Hematopoietic multipotent progenitor cell treated with erythropoietin and hydrocortisone succinate and interleukin-3 and kit ligand, for 6 days (in vitro differentiated cells): ENCODE measurements around the gene NUCB1.

ENCODE experiments used
- DNase-seq: peaks from one replicate; pipeline ENCODE4 v3.0.0-alpha.2; 2015

NUCB1 gene

DNA sequence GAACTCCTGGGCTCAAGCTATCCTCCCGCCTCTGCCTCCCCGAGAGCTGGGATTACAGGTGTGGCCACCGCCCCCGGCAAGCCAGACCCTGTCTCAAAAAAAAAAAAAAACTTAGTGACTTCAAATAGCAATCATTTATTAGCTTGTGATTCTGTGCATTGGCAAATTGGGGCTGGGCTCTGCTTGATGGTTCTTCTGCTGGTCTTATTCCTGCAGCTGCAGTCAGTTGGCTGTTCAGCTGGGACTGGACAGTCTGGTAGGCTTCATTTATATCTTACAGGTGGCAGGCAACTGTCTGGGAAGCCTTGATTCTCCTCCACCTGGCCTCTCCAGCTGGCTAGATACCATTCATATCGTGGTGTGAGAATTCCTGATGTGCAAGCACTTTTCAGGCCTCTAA is 40.8 kb downstream of the NUCB1 start:
- DNase-seq: no peak

DNA sequence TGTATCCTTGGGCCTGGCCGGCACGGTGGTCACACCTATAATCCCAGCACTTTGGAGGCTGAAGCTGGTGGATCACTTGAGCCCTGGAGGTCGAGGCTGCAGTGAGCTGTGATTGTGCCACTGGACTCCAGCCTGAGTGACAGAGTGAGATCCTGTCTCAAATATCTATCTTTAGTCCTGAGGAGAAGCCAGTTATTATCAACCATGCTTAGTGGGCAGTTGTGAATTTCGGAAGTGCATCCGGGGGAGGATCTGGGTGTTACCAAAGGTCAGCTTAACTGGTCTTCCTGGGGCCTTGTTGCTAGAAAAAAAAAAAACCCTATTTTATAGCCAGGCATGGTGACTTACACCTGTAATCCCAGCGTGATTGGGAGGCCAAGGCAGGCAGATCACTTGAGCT is 43.0 kb downstream of the NUCB1 start:
- no peak for DNase-seq

GRCh38 chr19:48945415-48945814 is 45.3 kb downstream of the NUCB1 start:
- DNase-seq: no peak

DNA sequence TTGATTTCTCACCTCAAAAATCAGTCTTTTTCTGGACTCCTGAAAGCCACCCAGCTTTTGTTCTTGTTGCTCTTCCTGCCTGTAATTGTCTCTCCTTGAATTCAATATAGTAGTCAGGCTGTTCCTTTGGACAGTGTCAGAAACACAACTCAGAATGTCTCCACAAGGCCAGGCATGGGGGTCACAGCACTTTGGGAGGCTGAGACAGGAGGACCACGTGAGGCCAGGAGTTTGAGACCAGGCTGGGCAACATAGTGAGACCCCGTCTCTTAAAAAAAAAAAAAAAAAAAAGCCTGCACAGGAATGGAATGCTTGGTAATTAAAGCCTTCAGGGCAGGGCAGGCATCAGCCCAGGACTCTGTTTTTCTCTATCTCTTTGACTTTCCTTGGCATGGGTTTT is 45.7 kb downstream of the NUCB1 start:
- no peak for DNase-seq

GRCh38 chr19:48946463-48947257 is 46.5 kb downstream of the NUCB1 start:
- DNase-seq: no peak

GRCh38 chr19:48947258-48947542 is 47.1 kb downstream of the NUCB1 start:
- DNase-seq: no peak

GRCh38 chr19:48950159-48950558 is 50.0 kb downstream of the NUCB1 start:
- DNase-seq: no peak

GRCh38 chr19:48950830-48951519 is 50.9 kb downstream of the NUCB1 start:
- DNase-seq: no peak

GRCh38 chr19:48953141-48953540 is 53.0 kb downstream of the NUCB1 start:
- DNase-seq: no peak

GRCh38 chr19:48953990-48954594 is 54.0 kb downstream of the NUCB1 start:
- DNase-seq: no peak

DNA sequence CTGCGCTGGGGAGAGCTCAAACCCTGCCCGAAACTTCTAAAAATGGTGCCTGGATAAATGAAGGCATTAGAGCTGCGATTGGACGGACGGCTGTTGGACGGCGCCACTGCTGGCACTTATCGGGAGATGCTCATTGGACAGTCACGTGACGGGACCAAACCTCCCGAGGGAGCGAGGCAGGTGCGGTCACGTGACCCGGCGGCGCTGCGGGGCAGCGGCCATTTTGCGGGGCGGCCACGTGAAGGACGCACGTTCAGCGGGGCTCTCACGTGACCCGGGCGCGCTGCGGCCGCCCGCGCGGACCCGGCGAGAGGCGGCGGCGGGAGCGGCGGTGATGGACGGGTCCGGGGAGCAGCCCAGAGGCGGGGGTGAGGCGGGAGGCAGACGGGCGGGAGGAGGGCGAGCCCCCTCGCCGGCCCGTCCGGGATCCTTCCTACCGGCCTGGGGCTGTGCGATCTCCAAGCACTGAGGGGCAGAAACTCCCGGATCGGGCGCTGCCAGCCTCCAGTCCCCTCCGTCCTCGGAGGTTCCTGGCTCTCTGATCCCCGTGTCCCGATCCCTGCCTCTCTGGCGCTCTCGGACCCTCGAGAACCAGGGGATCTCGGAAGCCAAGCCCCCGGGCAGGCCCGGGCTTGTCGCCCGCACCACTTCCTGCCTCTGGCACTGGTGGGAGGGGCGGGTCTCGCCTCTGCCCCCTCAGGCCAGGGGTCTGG is 54.6 kb downstream of the NUCB1 start, which contains the start of gene BAX:
BAX (plus strand) TSS at position 281 of the 713 bp plus-strand sequence; CDS start at position 335, 54 bp downstream.
- peak; percentile 98 for DNase-seq

GRCh38 chr19:48955308-48955958 is 55.3 kb downstream of the NUCB1 start:
- no peak for DNase-seq

GRCh38 chr19:48958006-48958405 is 57.9 kb downstream of the NUCB1 start:
- DNase-seq: no peak

- DNase-seq: peak; percentile 35
Observed at GRCh38 chr19:48959341-48960239, 59.5 kb downstream of the NUCB1 start.

- DNase-seq: no peak
Observed at GRCh38 chr19:48961051-48961649, 61.0 kb downstream of the NUCB1 start.

GRCh38 chr19:48961673-48962028 is 61.5 kb downstream of the NUCB1 start:
- DNase-seq: no peak

DNA sequence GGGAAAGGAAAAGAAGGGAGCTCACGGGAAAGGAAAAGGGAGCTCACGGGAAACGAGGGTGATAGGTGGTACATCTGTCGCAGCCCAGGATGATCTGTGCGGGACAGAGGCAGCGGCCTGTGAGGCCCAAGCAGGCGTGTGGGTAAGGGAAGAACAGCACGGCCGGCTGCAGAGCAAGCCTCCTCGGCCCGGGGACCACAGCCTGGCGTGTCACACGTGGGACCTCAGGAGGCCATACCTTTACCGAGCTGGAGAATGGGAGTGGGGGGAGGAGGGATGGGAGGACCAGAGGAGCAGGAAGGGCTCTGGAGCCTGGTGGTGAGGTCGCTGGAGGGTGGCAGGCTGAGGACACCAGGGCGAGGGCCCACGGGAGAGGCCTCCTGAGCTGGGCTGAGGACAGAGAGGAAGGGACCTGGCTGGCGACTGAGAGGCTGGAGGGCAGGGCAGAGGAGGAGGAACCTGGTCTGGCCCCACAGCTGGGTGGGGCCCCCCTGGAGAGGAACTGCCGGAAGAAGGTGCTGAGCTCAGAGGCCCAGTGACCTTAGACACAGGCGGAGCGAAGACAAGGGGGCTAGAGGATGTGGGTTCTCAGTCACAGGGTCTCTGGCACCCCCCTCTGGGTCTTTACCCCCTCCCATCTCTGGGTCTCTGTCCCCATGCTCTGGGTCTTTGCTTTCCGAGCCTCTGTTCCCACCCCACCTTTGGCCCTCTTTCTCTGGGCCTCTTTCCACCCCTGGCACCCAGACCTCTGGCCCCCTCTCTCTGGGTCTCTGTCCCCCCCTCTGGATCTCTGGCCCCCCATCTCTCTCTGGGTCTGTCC is 62.1 kb downstream of the NUCB1 start:
- DNase-seq: peak; percentile 95

DNA sequence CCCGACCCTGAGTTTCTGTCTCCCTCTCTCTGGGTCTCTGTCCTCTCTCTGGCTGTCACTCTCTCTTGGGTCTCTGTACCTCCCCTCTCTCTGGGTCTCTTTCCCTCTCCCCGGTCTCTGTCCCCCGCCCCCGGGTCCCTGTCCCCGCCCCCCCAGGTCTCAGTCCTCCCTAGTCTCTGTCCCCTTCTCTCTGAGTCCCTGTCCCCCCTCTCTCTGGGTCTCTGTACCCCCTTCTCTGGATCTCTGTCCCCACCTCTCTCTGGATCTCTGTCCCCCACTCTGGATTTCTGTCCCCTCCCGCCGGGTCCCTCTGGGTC is 62.7 kb downstream of the NUCB1 start:
- no peak for DNase-seq

DNA sequence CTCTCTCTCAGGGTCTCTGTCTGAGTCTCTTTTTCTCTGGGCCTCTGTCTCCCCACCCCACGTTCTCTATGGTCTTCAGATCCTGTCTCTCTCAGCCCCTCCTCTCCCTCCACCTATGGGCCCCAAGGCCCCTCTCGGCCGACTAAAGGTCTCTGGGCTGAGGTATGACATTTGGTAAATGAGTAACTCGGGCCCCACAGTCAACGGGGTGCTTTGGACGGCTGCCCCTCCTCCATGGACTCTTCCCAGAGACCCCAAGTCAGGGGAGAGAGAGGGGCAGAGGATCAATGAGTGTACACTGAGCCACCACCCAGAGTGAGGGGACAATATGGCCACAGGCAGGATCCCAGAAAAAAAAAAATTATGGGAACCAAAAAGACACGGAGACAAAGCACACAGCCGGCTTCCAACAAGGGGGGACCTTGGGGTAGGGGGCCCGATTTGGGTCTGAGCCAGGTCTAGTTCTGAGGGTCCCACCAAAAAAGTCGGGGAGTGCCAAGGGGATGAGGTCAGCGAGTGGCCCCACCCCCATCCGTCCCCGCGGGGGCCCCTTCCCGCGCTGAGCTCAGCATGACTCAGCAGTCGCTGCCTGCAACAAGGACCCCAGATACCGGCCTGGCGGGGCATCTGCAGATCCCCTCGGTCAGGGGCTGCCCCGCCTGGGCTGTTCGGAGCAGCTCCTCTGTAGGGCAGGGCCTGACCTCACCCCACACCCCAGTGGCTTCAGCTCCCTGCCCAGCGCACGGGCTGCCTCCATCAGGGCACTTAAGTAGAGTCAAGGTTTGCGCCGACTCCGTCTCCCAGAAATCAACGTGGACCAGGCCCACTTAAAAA is 63.5 kb downstream of the NUCB1 start:
- DNase-seq: peak; percentile 91
